Stimulated activated naive CD8-positive, alpha-beta T cell treated with anti-CD3 and anti-CD28 coated beads, Interleukin-15, Interleukin-2, amounts not matched to agents 100 ng/mL and 50 ng/mL, for 24 hours (primary cell): ENCODE data around the gene KIAA0825.

Experiments
- H3K27ac Mint-ChIP-seq: one replicate; pipeline ENCODE4 v1.8.0; 2021; ENCODE audit warnings: mild to moderate bottlenecking, mixed read lengths
- H3K27me3 Mint-ChIP-seq: one replicate; pipeline ENCODE4 v1.8.0; 2021; ENCODE audit warnings: mixed read lengths
- H3K36me3 Mint-ChIP-seq: one replicate; pipeline ENCODE4 v1.8.0; 2021; ENCODE audit warnings: low read depth, mixed read lengths
- H3K4me1 Mint-ChIP-seq: one replicate; pipeline ENCODE4 v1.8.0; 2021; ENCODE audit warnings: low read depth, mixed read lengths
- H3K4me3 Mint-ChIP-seq: one replicate; pipeline ENCODE4 v1.8.0; 2021; ENCODE audit warnings: mild to moderate bottlenecking, mixed read lengths
- H3K9me3 Mint-ChIP-seq: one replicate; pipeline ENCODE4 v1.8.0; 2021; ENCODE audit warnings: mixed read lengths

The KIAA0825 gene

DNA sequence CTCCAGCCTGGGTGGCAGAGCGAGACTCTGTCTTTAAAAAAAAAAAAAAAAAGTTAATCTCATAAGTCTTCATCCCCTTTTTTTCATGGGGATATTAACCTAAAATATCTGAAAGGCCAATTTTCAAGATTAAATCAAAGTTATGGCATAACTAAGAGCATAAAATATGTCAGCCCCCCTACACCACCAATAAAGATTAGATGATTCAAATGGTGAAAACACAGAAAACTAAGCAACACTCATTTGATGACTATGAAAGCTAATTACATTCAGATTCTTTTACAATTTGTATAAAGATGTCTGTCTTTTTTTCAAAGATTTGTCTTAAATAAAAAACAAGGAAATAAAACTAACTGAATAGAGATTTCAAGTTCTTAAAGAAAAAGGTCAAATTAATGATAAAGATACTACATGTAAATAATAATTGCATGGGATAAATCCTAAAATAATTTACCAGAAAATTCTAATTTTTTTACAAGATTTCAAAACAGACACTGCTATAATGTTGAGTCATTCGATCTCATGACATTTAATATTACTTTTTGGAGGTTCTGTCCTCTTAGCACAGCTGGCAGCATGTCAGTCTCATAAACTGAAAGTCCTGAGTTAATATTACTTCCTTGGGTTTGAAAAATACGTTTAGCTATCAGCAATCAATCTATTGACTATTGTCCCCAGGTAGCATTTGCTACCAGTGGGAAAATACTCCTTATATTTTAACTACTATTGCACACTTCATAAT is 112.9 kb downstream of the KIAA0825 start:
- H3K4me1 Mint-ChIP-seq = no peaks in the 10 kb centered on the region
- H3K27me3 Mint-ChIP-seq = no peaks in the 10 kb centered on the region
- H3K36me3 Mint-ChIP-seq = no peaks in the 10 kb centered on the region
- no peak overlapping the region for H3K4me3 Mint-ChIP-seq
- no peaks in the 10 kb centered on the region for H3K9me3 Mint-ChIP-seq
- no peak overlapping the region for H3K27ac Mint-ChIP-seq

DNA sequence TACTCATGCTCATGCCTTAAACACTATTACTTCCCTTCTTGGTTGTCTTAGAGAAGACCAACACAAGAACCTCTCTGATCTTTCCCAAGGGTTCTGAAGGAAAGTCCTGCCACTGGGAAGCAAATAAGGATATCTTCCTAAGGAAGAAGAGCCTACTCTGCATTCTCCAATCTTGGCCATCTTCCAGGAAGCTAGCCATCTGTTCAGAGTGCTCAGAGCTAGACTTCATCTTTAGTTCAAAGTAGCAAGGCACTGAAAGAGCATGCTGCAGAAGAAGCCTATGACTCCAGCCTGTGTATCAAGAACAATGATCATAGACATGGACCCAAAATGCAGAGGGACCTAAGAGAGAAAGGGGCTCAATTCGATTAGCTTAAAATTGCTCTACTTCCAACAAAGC is 114.7 kb downstream of the KIAA0825 start:
- H3K27me3 Mint-ChIP-seq = no peaks in the 10 kb centered on the region
- H3K4me1 Mint-ChIP-seq = no peaks in the 10 kb centered on the region
- no peaks in the 10 kb centered on the region for H3K9me3 Mint-ChIP-seq
- H3K4me3 Mint-ChIP-seq = no peak overlapping the region
- H3K27ac Mint-ChIP-seq = no peak overlapping the region
- H3K36me3 Mint-ChIP-seq = no peaks in the 10 kb centered on the region

DNA sequence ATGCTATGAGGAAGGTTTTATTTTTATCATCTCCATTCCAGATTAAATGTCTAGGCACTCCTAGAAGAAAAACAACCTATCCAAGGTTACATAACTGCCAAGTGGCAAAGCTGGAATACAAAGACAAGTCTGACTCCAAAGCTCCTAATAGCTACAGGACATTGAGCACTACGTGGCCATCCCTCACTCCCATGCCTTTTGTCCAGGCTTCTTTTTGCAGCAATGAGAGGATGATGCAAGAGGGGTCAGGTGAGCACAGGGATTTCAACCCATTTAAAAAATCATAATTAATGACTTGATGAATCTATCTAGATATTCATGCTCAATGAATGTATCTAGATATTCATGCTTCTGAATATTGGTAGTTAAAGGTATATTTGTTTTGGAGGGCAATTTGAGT is 117.0 kb downstream of the KIAA0825 start:
- Mint-ChIP-seq H3K36me3 (no peaks in the 10 kb centered on the region), H3K27ac (no peak overlapping the region), H3K9me3 (no peaks in the 10 kb centered on the region), H3K27me3 (no peaks in the 10 kb centered on the region), H3K4me3 (no peak overlapping the region), H3K4me1 (no peaks in the 10 kb centered on the region)

DNA sequence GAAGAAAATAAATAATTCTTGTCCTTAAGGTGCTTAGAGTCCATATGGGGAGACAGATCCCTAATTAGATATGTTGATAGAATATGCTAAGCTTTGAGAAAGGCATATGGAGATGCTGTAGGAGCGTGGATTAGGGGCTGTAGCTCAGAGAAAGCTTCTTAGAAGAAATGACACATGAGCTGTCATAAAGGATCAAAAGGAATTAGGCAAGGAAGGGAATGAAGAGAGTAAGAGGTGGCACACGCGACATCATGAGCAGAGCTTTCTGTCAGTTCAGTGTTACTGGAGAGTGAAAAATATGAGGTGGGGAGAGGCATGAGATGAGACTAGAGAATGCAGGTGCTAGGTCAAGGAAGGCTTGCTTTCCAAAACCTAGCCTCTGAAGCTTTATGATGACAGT is 118.6 kb downstream of the KIAA0825 start:
- Mint-ChIP-seq H3K9me3 (no peaks in the 10 kb centered on the region), H3K27ac (no peak overlapping the region), H3K4me3 (no peak overlapping the region), H3K4me1 (no peaks in the 10 kb centered on the region), H3K36me3 (no peaks in the 10 kb centered on the region), H3K27me3 (no peaks in the 10 kb centered on the region)

DNA sequence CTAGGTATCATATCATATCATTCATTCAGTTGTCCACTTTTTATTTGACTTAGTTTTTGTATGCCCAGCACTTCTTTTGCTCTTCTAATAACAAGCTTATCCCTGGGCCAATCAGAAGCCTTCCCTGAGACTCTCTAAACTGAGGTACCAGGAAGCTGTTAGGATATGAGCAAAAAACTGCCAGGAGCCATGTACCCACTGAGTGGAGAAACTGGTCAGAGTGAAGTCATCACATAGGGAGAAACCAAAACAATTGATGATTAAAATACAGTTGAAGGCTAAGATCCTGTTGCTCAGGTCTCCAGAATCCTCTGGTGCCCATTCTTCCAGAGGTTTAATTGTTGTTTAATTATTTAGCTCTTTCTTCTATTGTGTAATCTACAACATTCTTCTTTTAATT is 120.2 kb downstream of the KIAA0825 start:
- Mint-ChIP-seq H3K4me3 (no peak overlapping the region), H3K27me3 (no peaks in the 10 kb centered on the region), H3K27ac (no peak overlapping the region), H3K36me3 (no peaks in the 10 kb centered on the region), H3K9me3 (no peaks in the 10 kb centered on the region), H3K4me1 (no peaks in the 10 kb centered on the region)

DNA sequence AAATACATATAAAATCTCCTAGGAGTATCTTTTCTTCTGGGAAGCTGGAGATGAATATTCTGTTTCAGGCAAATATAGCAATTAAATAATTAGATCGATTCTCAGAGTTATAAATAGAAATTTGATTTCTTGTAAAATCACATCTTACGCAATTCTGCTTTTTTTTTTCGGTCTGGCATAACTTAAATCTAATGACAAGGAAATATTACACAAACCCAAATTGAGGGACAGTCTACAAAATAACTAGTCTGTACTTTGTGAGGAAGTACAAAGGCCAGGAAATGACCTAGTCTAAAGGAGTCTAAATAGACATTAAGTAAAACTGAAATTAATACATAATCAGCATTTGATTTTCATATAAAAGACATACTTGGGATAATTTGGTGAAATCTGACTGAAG is 133.3 kb downstream of the KIAA0825 start:
- H3K36me3 Mint-ChIP-seq = no peaks in the 10 kb centered on the region
- no peaks in the 10 kb centered on the region for H3K9me3 Mint-ChIP-seq
- H3K4me3 Mint-ChIP-seq = no peak overlapping the region
- no peaks in the 10 kb centered on the region for H3K4me1 Mint-ChIP-seq
- H3K27me3 Mint-ChIP-seq = no peaks in the 10 kb centered on the region
- H3K27ac Mint-ChIP-seq = no peak overlapping the region

DNA sequence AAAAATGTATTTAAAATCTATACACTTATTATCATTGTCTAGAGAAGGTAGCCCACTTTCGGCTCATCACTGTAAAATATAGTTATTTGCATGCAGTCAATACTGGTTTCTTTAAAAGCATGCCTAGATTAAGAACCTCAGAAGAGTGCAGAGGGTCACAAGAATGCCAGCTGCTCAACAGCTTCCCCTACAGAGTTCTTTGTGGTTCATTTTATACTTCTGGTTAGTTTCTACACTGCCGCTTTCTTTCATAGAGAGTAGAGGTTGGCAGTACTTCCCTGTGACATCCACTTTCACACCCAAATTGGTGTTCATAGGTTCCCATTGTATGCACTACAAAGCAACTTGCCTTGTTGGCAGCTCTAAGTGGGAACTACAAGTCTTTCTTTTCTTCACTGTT is 137.3 kb downstream of the KIAA0825 start:
- Mint-ChIP-seq H3K9me3 (no peaks in the 10 kb centered on the region), H3K4me3 (no peak overlapping the region), H3K4me1 (no peaks in the 10 kb centered on the region), H3K27ac (no peak overlapping the region), H3K27me3 (no peaks in the 10 kb centered on the region), H3K36me3 (no peaks in the 10 kb centered on the region)

DNA sequence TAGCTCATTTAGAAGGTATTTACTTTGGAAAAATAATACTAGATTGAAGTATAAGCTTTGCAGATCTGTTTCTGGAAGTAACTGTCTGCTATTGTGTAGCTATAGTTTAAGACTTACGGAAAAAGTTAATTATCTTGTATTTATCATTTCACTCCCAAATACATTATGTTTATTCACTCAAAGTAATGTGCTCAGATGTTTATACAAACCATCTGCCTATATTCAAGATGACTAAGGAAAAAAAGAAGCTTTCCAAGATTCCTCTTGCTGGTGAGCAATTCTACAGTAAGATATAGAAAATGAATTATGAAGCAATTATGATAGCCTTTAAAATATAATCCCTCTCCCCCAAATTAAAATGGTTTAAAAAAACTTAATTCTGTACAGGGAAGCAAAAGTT is 137.9 kb downstream of the KIAA0825 start:
- no peak overlapping the region for H3K27ac Mint-ChIP-seq
- H3K4me3 Mint-ChIP-seq = no peak overlapping the region
- H3K36me3 Mint-ChIP-seq = no peaks in the 10 kb centered on the region
- no peaks in the 10 kb centered on the region for H3K4me1 Mint-ChIP-seq
- no peaks in the 10 kb centered on the region for H3K27me3 Mint-ChIP-seq
- H3K9me3 Mint-ChIP-seq = no peaks in the 10 kb centered on the region

DNA sequence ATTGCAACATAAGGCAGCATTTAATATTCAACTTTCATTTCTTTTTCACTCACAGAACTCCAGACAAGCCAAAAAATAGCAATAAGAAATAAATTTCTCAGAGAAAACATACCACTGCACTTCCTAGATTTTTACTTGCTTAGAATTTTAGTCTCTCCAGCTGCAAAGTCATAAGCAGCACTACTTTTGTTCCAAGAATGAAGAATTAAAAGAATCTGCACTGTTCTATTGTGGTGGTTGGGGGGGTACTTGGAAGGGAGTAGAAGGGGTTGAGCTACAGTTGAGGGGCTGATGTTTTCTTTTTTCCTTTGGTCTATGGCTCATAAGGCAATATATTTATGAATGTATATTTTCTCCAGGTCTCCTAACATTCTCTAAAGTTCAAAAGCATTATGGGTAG is 144.5 kb downstream of the KIAA0825 start:
- Mint-ChIP-seq H3K9me3 (no peaks in the 10 kb centered on the region), H3K36me3 (no peaks in the 10 kb centered on the region), H3K27me3 (no peaks in the 10 kb centered on the region), H3K27ac (no peak overlapping the region), H3K4me3 (no peak overlapping the region), H3K4me1 (no peaks in the 10 kb centered on the region)

DNA sequence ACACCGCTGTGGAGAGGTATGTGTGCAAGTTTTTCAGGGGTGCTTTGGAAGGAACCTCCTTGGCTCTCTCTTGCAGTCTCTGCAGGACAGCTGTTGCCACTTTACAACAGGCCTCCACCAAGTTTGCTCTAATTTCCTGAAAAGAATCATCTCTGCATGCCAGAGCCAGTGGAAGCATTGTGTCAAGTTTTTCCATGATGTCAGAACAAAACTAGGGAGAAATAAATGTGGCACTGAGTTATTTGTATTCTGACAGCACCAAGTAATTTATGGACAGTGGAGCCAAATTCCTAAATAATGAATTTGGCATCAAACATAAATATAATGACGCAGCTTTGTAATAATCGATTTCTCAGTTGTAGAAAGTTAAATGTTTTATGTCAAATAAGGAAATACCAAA is 146.9 kb downstream of the KIAA0825 start:
- no peaks in the 10 kb centered on the region for H3K36me3 Mint-ChIP-seq
- no peak overlapping the region for H3K27ac Mint-ChIP-seq
- H3K27me3 Mint-ChIP-seq = no peaks in the 10 kb centered on the region
- no peak overlapping the region for H3K4me3 Mint-ChIP-seq
- H3K9me3 Mint-ChIP-seq = no peaks in the 10 kb centered on the region
- no peaks in the 10 kb centered on the region for H3K4me1 Mint-ChIP-seq

DNA sequence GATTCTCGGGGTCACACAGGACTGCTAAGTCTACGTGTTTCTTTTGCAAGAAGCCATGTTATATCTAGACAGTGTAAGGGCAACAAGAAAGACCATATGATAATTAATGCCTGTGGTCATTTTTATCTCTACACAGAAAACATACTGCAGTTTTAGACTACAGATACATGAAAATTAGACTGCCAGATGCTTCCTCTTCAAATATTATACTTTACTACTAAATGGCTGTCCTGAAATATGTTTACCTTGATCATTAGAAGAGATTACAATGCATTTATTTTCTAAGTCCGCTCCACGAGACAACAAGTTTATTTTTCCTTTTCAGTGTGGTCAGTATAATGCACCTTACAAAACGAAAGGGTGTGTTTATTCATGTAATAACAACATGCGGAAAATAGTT is 147.6 kb downstream of the KIAA0825 start:
- Mint-ChIP-seq H3K27ac (no peak overlapping the region), H3K27me3 (no peaks in the 10 kb centered on the region), H3K9me3 (no peaks in the 10 kb centered on the region), H3K4me1 (no peaks in the 10 kb centered on the region), H3K36me3 (no peaks in the 10 kb centered on the region), H3K4me3 (no peak overlapping the region)

DNA sequence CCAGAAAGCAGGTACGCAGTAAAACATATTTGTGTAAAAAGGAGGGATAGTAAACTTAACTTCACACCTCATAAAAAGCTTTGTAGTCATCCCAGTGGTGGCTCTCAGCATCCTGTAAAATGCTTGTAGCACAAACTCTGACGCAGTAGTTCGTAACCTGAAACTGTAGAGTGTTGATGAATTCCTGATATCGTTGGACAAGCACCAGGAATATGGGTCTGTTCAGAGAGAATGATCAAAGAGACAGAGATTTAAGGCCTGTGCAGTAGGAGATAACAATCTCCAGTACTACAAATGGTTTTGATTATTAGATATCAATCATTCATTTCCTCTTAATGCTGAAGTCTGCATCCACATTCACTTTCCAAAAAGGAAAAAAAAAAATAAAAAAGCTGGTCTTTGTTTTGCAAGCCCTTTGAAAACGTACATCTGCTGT is 148.5 kb downstream of the KIAA0825 start:
- H3K36me3 Mint-ChIP-seq = no peaks in the 10 kb centered on the region
- no peaks in the 10 kb centered on the region for H3K9me3 Mint-ChIP-seq
- no peak overlapping the region for H3K4me3 Mint-ChIP-seq
- H3K4me1 Mint-ChIP-seq = no peaks in the 10 kb centered on the region
- no peak overlapping the region for H3K27ac Mint-ChIP-seq
- no peaks in the 10 kb centered on the region for H3K27me3 Mint-ChIP-seq

DNA sequence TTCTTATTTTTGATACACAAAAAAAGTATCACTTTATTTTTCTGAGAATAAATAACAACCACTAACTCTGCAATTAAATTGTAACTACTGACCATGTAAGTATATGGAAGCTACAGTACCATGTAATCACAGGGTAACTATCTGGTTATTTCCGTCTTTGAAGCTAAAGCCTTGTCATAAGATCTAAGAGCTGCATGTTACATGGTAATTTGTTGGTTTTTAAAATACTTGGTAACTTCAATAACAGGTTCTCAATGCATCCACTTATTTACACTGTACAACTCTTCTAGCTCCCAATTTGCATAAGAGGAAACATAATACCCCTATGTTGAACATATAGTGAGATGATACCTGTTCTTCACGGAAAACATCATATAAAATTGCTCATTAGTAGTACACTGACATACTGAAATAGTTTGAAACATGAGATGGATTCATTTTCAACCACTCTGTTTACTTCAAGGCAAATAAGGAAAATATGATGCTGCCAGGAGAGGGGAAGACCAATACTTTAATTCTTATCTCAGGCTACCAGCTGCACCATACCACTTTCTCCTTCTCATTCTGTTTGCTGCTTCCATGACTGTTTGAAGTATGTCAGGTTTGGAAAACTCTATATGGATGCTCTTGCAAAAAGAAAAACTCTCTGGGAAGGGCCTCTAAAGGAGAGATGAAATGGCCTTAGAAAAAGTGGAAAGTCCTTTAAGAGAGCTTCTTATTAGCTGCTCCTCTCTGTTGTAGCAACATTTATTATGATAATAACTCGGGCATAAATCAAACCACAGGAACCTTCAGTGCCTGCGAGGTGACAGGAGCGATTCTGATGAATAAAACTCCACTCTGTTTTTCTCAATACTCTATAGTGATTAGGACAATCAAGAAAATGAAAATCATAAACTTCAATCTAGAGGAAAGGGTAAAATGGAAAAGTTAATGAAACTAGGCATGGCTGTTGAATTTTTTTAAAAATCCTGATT is 150.2 kb downstream of the KIAA0825 start:
- no peaks in the 10 kb centered on the region for H3K9me3 Mint-ChIP-seq
- no peaks in the 10 kb centered on the region for H3K27me3 Mint-ChIP-seq
- no peaks in the 10 kb centered on the region for H3K36me3 Mint-ChIP-seq
- no peak overlapping the region for H3K27ac Mint-ChIP-seq
- H3K4me1 Mint-ChIP-seq = no peaks in the 10 kb centered on the region
- no peak overlapping the region for H3K4me3 Mint-ChIP-seq

DNA sequence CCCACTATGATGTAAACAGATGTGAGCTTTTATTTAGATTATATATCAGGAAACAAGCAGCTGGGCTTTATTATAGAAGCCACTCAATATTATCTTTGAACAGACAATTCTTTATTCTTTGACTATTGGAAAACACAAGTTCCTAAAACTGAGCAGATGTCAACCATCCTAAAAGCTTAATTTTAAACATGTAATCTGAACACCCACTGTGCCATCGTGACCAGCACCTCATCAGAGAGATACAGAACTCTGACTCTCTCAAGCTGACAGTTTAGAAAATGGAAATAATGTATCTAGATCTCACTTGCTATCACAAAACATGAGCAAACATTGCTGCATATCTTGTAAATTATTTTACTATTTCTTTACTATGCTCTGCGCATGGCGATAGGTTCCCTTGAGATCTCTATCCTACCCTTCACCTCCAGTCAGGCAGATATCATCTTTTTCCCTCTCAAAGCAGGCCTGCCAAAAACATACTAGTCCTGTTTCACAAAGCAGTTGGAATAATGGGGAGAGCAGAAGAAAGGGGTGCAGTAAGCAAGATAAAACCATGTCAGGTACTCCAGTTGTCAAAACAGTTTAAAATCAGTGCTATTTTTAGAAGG is 151.0 kb downstream of the KIAA0825 start:
- H3K9me3 Mint-ChIP-seq = no peaks in the 10 kb centered on the region
- no peaks in the 10 kb centered on the region for H3K36me3 Mint-ChIP-seq
- no peaks in the 10 kb centered on the region for H3K4me1 Mint-ChIP-seq
- no peak overlapping the region for H3K4me3 Mint-ChIP-seq
- no peak overlapping the region for H3K27ac Mint-ChIP-seq
- no peaks in the 10 kb centered on the region for H3K27me3 Mint-ChIP-seq

DNA sequence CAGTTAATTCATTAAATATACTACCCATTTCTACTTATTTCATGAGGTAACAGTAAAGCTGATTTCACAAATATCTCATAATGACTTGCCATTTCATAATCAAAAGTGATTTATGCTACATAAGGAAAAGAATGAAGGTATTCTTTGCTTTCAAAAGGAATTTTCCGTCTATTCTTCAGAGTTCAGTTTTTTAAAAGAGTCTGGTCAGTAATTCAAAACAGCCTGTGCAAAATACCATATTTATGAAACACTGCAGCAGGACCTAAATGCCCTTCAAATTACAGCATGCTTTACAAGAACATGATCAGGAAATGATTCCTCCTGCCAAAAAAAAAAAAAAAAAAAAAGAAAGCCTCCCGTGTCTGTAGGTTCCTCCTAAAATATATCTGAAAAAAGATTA is 154.7 kb downstream of the KIAA0825 start:
- Mint-ChIP-seq H3K27me3 (no peaks in the 10 kb centered on the region), H3K27ac (no peak overlapping the region), H3K36me3 (no peaks in the 10 kb centered on the region), H3K9me3 (no peaks in the 10 kb centered on the region), H3K4me3 (no peak overlapping the region), H3K4me1 (no peaks in the 10 kb centered on the region)
